ENCODE measurements around the gene IPO5. TPM values are rescaled to one million over a fixed set of nuclear protein-coding genes. Genes with fewer than 3 reads are reported as not detected.

Gene IPO5
- polyA plus RNA-seq (2013, experiment 1 of 2): 255 TPM
- polyA plus RNA-seq (2013, experiment 2 of 2): 259 TPM

DNA sequence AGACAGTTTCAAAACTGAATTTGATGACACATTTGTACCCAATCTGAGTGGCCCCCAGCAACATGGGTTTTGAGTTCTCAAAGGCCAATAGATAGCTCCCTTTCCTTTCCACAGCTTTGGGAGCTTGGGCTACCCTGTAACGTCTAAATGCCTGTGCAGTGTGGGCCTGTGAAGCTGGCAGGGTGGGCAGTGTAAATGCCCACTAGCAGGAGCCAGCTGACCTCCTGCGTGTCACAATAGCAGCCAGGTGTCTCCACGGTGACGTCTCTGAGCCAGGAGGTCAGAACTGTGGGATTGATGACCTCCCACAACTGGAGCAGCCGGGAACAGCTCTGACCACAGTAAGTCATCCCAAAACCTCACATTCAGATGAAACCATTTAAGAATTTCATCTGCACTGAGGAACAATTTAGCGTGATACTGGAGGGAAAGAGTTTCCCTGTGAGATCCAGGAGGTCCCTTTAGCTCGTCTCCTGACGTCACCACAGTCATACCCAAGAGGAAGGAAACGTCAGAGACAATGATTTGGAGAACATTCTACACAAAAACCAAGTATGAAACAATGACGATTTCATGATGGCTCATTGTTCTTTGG lies at the start of gene IPO5:
IPO5 (plus strand) TSS at position 300 of the 595 bp plus-strand sequence. CDS start 23,022 bp downstream, outside the sequence.
- WGBS, 2 donors (ENCODE audit: extremely low coverage in 2 of 2, insufficient read length in 2 of 2, insufficient replicate concordance in 1 of 2): no CpG with 5 or more reads among the region's 10 CpGs
- no peaks in the 10 kb centered on the region for H3K36me3 ChIP-seq (replicated peaks in 1 of 2; ENCODE audit: control insufficient read depth in 2 of 2, insufficient read depth in 2 of 2, low read length in 2 of 2)
- no peaks in the 10 kb centered on the region for H3K79me1 ChIP-seq (ENCODE audit: low read depth, low read length)
- no peak within 1 kb of the TSS for H3K4ac ChIP-seq (ENCODE audit: low read length)
- no peak within 1 kb of the TSS for H2AK5ac ChIP-seq (ENCODE audit: low read depth, low read length)
- H3K27ac ChIP-seq (replicated peaks; ENCODE audit: low read length): no peak within 1 kb of the TSS
- no peak within 1 kb of the TSS for H2BK120ac ChIP-seq (ENCODE audit: low read depth, low read length)
- H3K9ac ChIP-seq (ENCODE audit: low read depth, low read length, poor library complexity): no peak within 1 kb of the TSS
- H2BK12ac ChIP-seq (ENCODE audit: low read length): no peak within 1 kb of the TSS
- H3K14ac ChIP-seq (ENCODE audit: low read length): no peak within 1 kb of the TSS
- DNase-seq (ENCODE audit: low spot score): no peak
- H2BK5ac ChIP-seq (ENCODE audit: low read length): no peak within 1 kb of the TSS
- no peaks in the 10 kb centered on the region for H3K9me3 ChIP-seq (replicated peaks in 1 of 2; ENCODE audit: control insufficient read depth in 2 of 2, insufficient read depth in 1 of 2, low read depth in 1 of 2, low read length in 2 of 2)
- H4K8ac ChIP-seq (ENCODE audit: low read depth, low read length): no peak within 1 kb of the TSS
- H3K4me1 ChIP-seq (ENCODE audit: control insufficient read depth in 2 of 2, insufficient read depth in 1 of 2, low read depth in 1 of 2, low read length in 2 of 2): peaks cover 0 to 5% of the 10 kb centered on the region in 2 donors
- H2BK15ac ChIP-seq (ENCODE audit: low read length): no peak within 1 kb of the TSS
- peak within 1 kb of the TSS; percentile 15 for H3K18ac ChIP-seq (ENCODE audit: low read length)
- H4K91ac ChIP-seq (ENCODE audit: low read depth, low read length, poor library complexity): no peak within 1 kb of the TSS
- H3K4me3 ChIP-seq (ENCODE audit: low read length in 2 of 2): no peak within 1 kb of the TSS
- no peak within 1 kb of the TSS for H3K23ac ChIP-seq (ENCODE audit: low read depth, low read length, poor library complexity)
- H3K27me3 ChIP-seq (ENCODE audit: control insufficient read depth in 3 of 3, insufficient read depth in 3 of 3, low read depth in 1 of 3, low read length in 3 of 3): no peaks in the 10 kb centered on the region
- no peak within 1 kb of the TSS for H2AFZ ChIP-seq (ENCODE audit: low read length)
- no peak within 1 kb of the TSS for H3K4me2 ChIP-seq (ENCODE audit: insufficient read depth, low read length, poor library complexity, severe bottlenecking)

DNA sequence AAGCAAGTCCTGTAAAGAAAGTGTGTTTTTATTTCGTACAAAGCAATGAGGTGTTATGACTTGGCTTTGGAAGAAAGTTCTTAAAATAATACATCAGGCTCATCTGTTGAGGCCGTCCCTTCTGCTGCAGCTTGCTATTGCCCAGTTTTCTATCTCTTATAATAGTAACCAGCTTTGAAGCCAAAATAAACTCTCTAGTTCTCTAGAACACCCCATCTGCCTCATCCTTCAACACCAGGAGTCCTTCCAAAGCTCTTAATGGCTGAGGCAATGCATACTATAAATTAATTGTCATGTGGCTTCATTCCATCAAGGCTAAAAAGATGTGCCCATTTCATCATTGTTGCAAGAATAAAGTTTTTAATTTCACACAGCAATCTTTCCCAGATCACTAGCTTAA lies 49.4 kb upstream of the IPO5 start:
- Histone ChIP-seq H3K18ac (ENCODE audit: low read length) (no peak overlapping the region), H3K27ac (replicated peaks; ENCODE audit: low read length) (no peak overlapping the region), H3K27me3 (ENCODE audit: control insufficient read depth in 3 of 3, insufficient read depth in 3 of 3, low read depth in 1 of 3, low read length in 3 of 3) (no peaks in the 10 kb centered on the region), H2BK12ac (ENCODE audit: low read length) (no peak overlapping the region), H3K4me2 (ENCODE audit: insufficient read depth, low read length, poor library complexity, severe bottlenecking) (no peak overlapping the region), H2BK120ac (ENCODE audit: low read depth, low read length) (no peak overlapping the region), H3K9ac (ENCODE audit: low read depth, low read length, poor library complexity) (no peak overlapping the region), H3K14ac (ENCODE audit: low read length) (no peak overlapping the region), H3K9me3 (replicated peaks in 1 of 2; ENCODE audit: control insufficient read depth in 2 of 2, insufficient read depth in 1 of 2, low read depth in 1 of 2, low read length in 2 of 2) (no peaks in the 10 kb centered on the region), H3K79me1 (ENCODE audit: low read depth, low read length) (no peaks in the 10 kb centered on the region), H3K36me3 (replicated peaks in 1 of 2; ENCODE audit: control insufficient read depth in 2 of 2, insufficient read depth in 2 of 2, low read length in 2 of 2) (no peaks in the 10 kb centered on the region), H4K91ac (ENCODE audit: low read depth, low read length, poor library complexity) (no peak overlapping the region), H3K4ac (ENCODE audit: low read length) (no peak overlapping the region), H3K23ac (ENCODE audit: low read depth, low read length, poor library complexity) (no peak overlapping the region), H2AFZ (ENCODE audit: low read length) (no peak overlapping the region), H2AK5ac (ENCODE audit: low read depth, low read length) (no peak overlapping the region), H3K4me1 (ENCODE audit: control insufficient read depth in 2 of 2, insufficient read depth in 1 of 2, low read depth in 1 of 2, low read length in 2 of 2) (no peaks in the 10 kb centered on the region), H2BK15ac (ENCODE audit: low read length) (no peak overlapping the region), H3K4me3 (ENCODE audit: low read length in 2 of 2) (no peak overlapping the region), H4K8ac (ENCODE audit: low read depth, low read length) (no peak overlapping the region), H2BK5ac (ENCODE audit: low read length) (no peak overlapping the region)
- no peak for DNase-seq (ENCODE audit: low spot score)
- no CpG with 5 or more reads among the region's 2 CpGs for WGBS, 2 donors (ENCODE audit: extremely low coverage in 2 of 2, insufficient read length in 2 of 2, insufficient replicate concordance in 1 of 2)

DNA sequence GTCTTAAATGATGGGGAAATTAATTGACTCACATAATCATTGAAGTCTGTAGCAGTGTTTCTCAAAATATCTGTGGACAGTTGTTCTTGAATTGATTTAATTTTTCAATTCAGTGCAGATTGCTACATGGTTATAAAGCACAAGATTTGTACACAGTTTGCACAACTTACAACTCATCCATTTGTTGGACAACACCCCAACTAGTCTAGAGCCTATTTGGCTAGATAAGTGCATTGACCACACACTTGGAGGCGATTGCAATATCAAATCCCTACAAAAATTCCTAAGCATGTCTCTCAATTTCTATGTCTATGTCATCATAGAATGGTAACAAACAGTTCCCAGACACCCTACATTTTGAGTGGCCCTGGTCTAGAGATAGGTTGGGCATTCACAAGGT lies 48.0 kb upstream of the IPO5 start:
- Histone ChIP-seq H4K8ac (ENCODE audit: low read depth, low read length) (no peak overlapping the region), H3K4me3 (ENCODE audit: low read length in 2 of 2) (no peak overlapping the region), H3K4me2 (ENCODE audit: insufficient read depth, low read length, poor library complexity, severe bottlenecking) (no peak overlapping the region), H2BK15ac (ENCODE audit: low read length) (no peak overlapping the region), H3K14ac (ENCODE audit: low read length) (no peak overlapping the region), H3K4ac (ENCODE audit: low read length) (no peak overlapping the region), H3K9me3 (replicated peaks in 1 of 2; ENCODE audit: control insufficient read depth in 2 of 2, insufficient read depth in 1 of 2, low read depth in 1 of 2, low read length in 2 of 2) (no peaks in the 10 kb centered on the region), H2BK12ac (ENCODE audit: low read length) (no peak overlapping the region), H2BK120ac (ENCODE audit: low read depth, low read length) (no peak overlapping the region), H3K23ac (ENCODE audit: low read depth, low read length, poor library complexity) (no peak overlapping the region), H2AFZ (ENCODE audit: low read length) (no peak overlapping the region), H3K9ac (ENCODE audit: low read depth, low read length, poor library complexity) (no peak overlapping the region), H3K27me3 (ENCODE audit: control insufficient read depth in 3 of 3, insufficient read depth in 3 of 3, low read depth in 1 of 3, low read length in 3 of 3) (no peaks in the 10 kb centered on the region), H2AK5ac (ENCODE audit: low read depth, low read length) (no peak overlapping the region), H4K91ac (ENCODE audit: low read depth, low read length, poor library complexity) (no peak overlapping the region), H3K27ac (replicated peaks; ENCODE audit: low read length) (no peak overlapping the region), H3K4me1 (ENCODE audit: control insufficient read depth in 2 of 2, insufficient read depth in 1 of 2, low read depth in 1 of 2, low read length in 2 of 2) (no peaks in the 10 kb centered on the region), H3K79me1 (ENCODE audit: low read depth, low read length) (no peaks in the 10 kb centered on the region), H3K36me3 (replicated peaks in 1 of 2; ENCODE audit: control insufficient read depth in 2 of 2, insufficient read depth in 2 of 2, low read length in 2 of 2) (no peaks in the 10 kb centered on the region), H2BK5ac (ENCODE audit: low read length) (no peak overlapping the region), H3K18ac (ENCODE audit: low read length) (no peak overlapping the region)
- no CpG with 5 or more reads among the region's 1 CpG for WGBS, 2 donors (ENCODE audit: extremely low coverage in 2 of 2, insufficient read length in 2 of 2, insufficient replicate concordance in 1 of 2)
- DNase-seq (ENCODE audit: low spot score): no peak

DNA sequence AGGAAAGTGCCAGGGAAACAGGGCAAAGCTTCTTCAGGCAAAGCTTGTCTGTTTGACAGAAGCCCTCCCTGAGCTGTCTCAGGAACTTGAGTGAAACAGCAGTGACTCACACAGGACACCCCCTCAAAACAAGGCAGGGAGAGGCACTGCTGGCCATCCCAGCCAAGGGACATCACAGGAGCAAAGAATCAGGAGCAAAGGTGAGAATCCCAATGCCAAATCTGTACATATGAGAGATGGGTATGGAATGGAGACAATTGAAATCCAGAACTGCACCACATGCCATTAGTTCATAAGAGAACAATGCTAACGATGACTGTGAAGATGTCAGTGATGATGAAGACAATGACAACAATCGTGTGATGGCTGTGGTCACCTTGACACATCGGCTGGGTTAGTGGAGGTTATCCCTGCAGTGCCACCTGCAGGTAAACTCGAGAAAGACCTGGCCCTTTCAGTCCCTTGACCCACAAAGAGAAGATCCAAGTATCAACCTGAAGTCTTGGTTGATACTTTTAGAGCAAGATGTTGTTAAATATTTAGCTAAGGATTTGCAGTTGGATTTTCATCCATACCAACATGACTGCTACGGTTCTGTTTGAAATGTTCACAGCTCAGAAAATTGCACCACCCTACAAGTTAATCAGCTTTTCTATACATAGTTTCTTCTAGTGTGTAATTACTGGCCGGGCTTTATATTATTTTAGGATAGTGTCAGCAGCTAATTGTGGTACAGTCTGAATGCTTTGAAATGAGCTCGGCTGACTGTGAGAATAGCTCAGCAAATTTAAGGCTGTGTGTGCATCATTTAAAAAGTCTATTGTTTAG lies 42.0 kb upstream of the IPO5 start:
- Histone ChIP-seq H3K4me3 (ENCODE audit: low read length in 2 of 2) (no peak overlapping the region), H4K8ac (ENCODE audit: low read depth, low read length) (no peak overlapping the region), H3K18ac (ENCODE audit: low read length) (no peak overlapping the region), H2AFZ (ENCODE audit: low read length) (no peak overlapping the region), H3K4me2 (ENCODE audit: insufficient read depth, low read length, poor library complexity, severe bottlenecking) (no peak overlapping the region), H2BK12ac (ENCODE audit: low read length) (no peak overlapping the region), H3K9ac (ENCODE audit: low read depth, low read length, poor library complexity) (no peak overlapping the region), H2BK15ac (ENCODE audit: low read length) (no peak overlapping the region), H2AK5ac (ENCODE audit: low read depth, low read length) (no peak overlapping the region), H2BK5ac (ENCODE audit: low read length) (no peak overlapping the region), H3K36me3 (replicated peaks in 1 of 2; ENCODE audit: control insufficient read depth in 2 of 2, insufficient read depth in 2 of 2, low read length in 2 of 2) (no peaks in the 10 kb centered on the region), H3K4me1 (ENCODE audit: control insufficient read depth in 2 of 2, insufficient read depth in 1 of 2, low read depth in 1 of 2, low read length in 2 of 2) (no peaks in the 10 kb centered on the region), H3K27ac (replicated peaks; ENCODE audit: low read length) (no peak overlapping the region), H3K27me3 (ENCODE audit: control insufficient read depth in 3 of 3, insufficient read depth in 3 of 3, low read depth in 1 of 3, low read length in 3 of 3) (no peaks in the 10 kb centered on the region), H3K79me1 (ENCODE audit: low read depth, low read length) (no peaks in the 10 kb centered on the region), H3K4ac (ENCODE audit: low read length) (no peak overlapping the region), H4K91ac (ENCODE audit: low read depth, low read length, poor library complexity) (no peak overlapping the region), H3K23ac (ENCODE audit: low read depth, low read length, poor library complexity) (no peak overlapping the region), H3K14ac (ENCODE audit: low read length) (no peak overlapping the region), H3K9me3 (replicated peaks in 1 of 2; ENCODE audit: control insufficient read depth in 2 of 2, insufficient read depth in 1 of 2, low read depth in 1 of 2, low read length in 2 of 2) (peaks cover 0 to 2% of the 10 kb centered on the region in 2 donors), H2BK120ac (ENCODE audit: low read depth, low read length) (no peak overlapping the region)
- WGBS, 2 donors (ENCODE audit: extremely low coverage in 2 of 2, insufficient read length in 2 of 2, insufficient replicate concordance in 1 of 2): no CpG with 5 or more reads among the region's 7 CpGs
- DNase-seq (ENCODE audit: low spot score): no peak

Measured in neuronal stem cell (in vitro differentiated cells).